GM19025 (cell line): Measurements from ENCODE around the gene ZNF598.

Experiments used
- ATAC-seq: cut with Tn5 transposase; IDR thresholded peaks from one replicate; pipeline ENCODE4 v1.9.1; 2021; ENCODE audit warnings: mild to moderate bottlenecking, low read depth, moderate library complexity; ENCODE audit not compliant: unreplicated experiment

Gene ZNF598

GRCh38 chr16:1991948-1992703, 17.5 kb downstream of the ZNF598 start:
- ATAC-seq = peak; percentile 46

- peak; percentile 14 for ATAC-seq
Observed at GRCh38 chr16:1991588-1991947, 18.1 kb downstream of the ZNF598 start.

GRCh38 chr16:1991135-1991551, 18.5 kb downstream of the ZNF598 start:
- no peak for ATAC-seq

GRCh38 chr16:1990351-1991134, 19.1 kb downstream of the ZNF598 start:
- ATAC-seq = no peak

- no peak for ATAC-seq
Observed at GRCh38 chr16:1990101-1990350, 19.6 kb downstream of the ZNF598 start.

GRCh38 chr16:1989209-1990100, 20.2 kb downstream of the ZNF598 start, which contains the start of gene SYNGR3:
TSS of gene SYNGR3 (plus strand) at chr16:1989970. CDS start at chr16:1990103, 133 bp downstream.
- no peak for ATAC-seq

- ATAC-seq = no peak
Observed at GRCh38 chr16:1987198-1987597, 22.4 kb downstream of the ZNF598 start.

GRCh38 chr16:1985466-1986150, 24.0 kb downstream of the ZNF598 start:
- ATAC-seq = no peak

- peak; percentile 9 for ATAC-seq
Observed at GRCh38 chr16:1984347-1985225, 25.0 kb downstream of the ZNF598 start.

GRCh38 chr16:1983544-1984346, 25.9 kb downstream of the ZNF598 start, which contains the start of gene GFER:
TSS of gene GFER (plus strand) at chr16:1984193. CDS start at chr16:1984219, 26 bp downstream.
- ATAC-seq = peak; percentile 78

GRCh38 chr16:1982991-1983543, 26.6 kb downstream of the ZNF598 start:
- no peak for ATAC-seq

- no peak for ATAC-seq
Observed at GRCh38 chr16:1982013-1982433, 27.6 kb downstream of the ZNF598 start.

- ATAC-seq = no peak
Observed at GRCh38 chr16:1981398-1981836, 28.2 kb downstream of the ZNF598 start, which contains the start of gene NOXO1. TSS of gene NOXO1 (minus strand) at chr16:1981469. CDS start at chr16:1981179, 290 bp downstream.

GRCh38 chr16:1980770-1981087, 28.9 kb downstream of the ZNF598 start:
- no peak for ATAC-seq

- no peak for ATAC-seq
Observed at GRCh38 chr16:1980030-1980769, 29.4 kb downstream of the ZNF598 start.

GRCh38 chr16:1979271-1980029, 30.2 kb downstream of the ZNF598 start:
- ATAC-seq = no peak
